Activated CD8-positive, alpha-beta memory T cell treated with anti-CD3 and anti-CD28 coated beads for 36 hours (primary cell): ENCODE measurements around the gene PTPRJ. TPM values are rescaled to one million over a fixed set of nuclear protein-coding genes. Genes with fewer than 3 reads are reported as not detected.

Experiments used
- CTCF ChIA-PET: fragments of 350-600 bp; sonication (Branson Sonifier 250); formaldehyde crosslinking; loops from one replicate; lab custom pipeline; 2021; ENCODE audit warnings: antibody characterized with exemption; lab: Charles Lee
- POLR2A ChIA-PET: fragments of 350-600 bp; sonication (Branson Sonifier 250); formaldehyde crosslinking; loops from one replicate; lab custom pipeline; 2021; ENCODE audit warnings: antibody characterized with exemption; lab: Charles Lee
- total RNA-seq, 2 experiments: library from RNA; stranded (reverse); gene quantifications; one replicate each; pipeline ENCODE4 v1.2.3, GENCODE V29; 2021

Gene PTPRJ
- total RNA-seq, 2 experiments from 2014 or later: 26.2 to 28.2 TPM

- CTCF ChIA-PET: interaction anchor here (1.4 kb wide), 1 partner anchor 25 kb away, joined by 5 read pairs; no protein-coding TSS in a partner anchor
- POLR2A ChIA-PET: no interaction called here
Observed at GRCh38 chr11:47960015-47960414, 20.3 kb upstream of the PTPRJ start.

- ChIA-PET POLR2A (no interaction called here), CTCF (no interaction called here)
Observed at GRCh38 chr11:47961383-47961782, 19.0 kb upstream of the PTPRJ start.

GRCh38 chr11:47964546-47964945 lies 15.8 kb upstream of the PTPRJ start:
- CTCF ChIA-PET: no interaction called here
- POLR2A ChIA-PET: no interaction called here

DNA sequence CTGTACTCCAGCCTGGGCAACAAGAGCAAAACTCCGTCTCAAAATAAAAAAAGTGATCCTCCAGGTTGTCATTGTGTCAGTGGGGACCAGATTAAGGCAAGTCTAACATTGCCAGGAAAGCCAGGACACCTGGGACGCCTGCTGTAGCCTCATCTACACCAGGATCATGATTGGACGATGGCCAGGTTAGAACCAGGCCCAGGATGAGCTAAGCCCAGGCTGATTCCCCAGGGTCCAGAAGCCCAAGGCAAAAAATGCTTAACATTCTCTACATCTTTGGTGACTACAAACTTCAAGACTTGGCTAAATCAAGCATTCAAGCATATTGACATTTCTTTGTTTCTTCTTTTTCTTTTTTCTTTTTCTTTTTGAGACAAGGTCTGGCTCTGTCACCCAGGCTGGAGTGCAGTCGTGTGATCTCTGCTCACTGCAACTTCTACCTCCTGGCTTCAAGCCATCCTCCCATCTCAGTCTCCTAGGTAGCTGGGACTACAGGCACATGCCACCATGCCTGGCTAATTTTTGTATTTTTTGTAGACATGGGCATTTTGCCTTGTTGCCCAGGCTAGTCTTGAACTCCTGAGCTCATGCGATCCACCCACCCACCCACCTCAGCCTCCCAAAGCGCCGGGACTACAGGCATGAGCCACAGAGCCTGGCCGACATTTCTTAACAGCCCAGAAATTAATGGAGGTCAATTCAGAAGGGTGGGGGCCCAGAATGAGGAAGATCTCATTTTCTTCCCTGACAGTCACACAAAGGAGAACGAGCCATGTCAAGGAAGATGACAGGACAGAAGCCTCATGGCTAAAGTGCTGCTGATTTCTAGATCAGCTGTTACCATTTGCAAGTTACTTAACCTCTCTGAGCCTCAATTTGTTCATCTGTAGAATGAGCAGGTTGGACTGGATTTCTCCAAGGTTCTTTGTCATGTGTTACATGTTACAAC lies 12.5 kb upstream of the PTPRJ start:
- ChIA-PET CTCF (no interaction called here), POLR2A (no interaction called here)

GRCh38 chr11:47969401-47969800 lies 11.0 kb upstream of the PTPRJ start:
- POLR2A ChIA-PET: interaction anchor here (0.6 kb wide), 1 partner anchor 36 kb away, joined by 4 read pairs; no protein-coding TSS in a partner anchor

DNA sequence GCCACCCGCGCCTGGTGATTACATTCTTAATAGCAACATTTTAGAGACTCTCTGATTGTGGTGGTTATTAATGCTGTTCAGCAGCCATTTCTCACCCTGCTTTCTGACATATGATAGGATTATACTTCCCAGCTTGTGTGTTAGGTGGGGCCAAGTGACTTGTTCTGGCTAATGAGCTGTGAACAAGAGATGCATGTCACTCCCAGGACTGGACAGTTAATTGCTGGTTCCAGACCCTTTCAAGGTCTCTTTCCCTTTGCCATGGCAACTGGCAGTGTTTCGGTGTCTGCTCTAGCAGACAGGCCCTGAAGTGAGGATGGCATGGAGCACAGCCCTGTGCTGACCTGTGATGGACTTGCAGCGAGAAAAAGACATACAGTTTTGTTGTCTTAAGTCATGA lies 8.9 kb upstream of the PTPRJ start:
- POLR2A ChIA-PET: no interaction called here
- CTCF ChIA-PET: no interaction called here

More at GRCh38 chr11:47969401-47969800, 11.0 kb upstream of the PTPRJ start:
- CTCF ChIA-PET: interaction anchor here (0.6 to 2.3 kb wide), 2 partner anchors 24 to 35 kb away, joined by 4 to 6 read pairs; no protein-coding TSS in a partner anchor

DNA sequence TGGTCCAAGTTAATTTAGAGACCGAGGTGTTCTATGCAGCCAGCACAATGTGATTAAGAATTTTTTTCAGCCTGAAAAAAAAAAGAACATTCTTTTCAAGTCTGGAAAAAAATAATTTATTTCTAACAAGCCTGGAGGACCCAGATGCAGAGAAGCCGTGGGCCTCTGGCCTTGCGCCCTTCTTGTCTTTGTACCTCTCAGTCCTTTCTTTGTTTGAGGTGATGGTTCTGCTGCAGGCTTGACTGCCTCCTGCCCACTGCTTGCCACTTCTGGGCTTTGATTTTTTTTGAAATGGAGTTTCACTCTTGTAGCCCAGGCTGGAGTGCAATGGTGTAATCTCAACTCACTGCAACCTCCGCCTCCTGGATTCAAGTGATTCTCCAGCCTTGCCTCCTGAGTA lies 7.2 kb upstream of the PTPRJ start:
- ChIA-PET POLR2A (no interaction called here), CTCF (no interaction called here)

DNA sequence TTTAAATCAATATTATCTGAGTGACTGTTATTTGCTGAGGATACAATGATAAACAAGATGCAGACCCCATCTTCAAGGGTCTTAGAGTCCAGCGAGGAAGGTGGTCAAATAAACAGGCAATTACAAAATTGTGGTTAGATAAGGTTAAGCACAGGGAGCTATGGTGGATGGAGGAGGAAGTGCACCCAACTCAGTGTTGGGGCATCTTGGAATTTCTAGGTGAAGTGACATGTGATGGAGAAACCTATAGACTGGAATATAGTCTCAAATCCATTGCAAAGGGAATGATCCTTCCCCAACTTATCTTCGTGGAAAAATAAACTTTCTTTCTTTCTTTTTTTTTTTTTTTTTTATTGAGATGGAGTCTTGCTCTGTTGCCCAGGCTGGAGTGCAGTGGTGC lies 3.4 kb upstream of the PTPRJ start:
- POLR2A ChIA-PET: interaction anchor here (0.7 kb wide), 1 partner anchor 29 kb away, joined by 10 read pairs; no protein-coding TSS in a partner anchor

DNA sequence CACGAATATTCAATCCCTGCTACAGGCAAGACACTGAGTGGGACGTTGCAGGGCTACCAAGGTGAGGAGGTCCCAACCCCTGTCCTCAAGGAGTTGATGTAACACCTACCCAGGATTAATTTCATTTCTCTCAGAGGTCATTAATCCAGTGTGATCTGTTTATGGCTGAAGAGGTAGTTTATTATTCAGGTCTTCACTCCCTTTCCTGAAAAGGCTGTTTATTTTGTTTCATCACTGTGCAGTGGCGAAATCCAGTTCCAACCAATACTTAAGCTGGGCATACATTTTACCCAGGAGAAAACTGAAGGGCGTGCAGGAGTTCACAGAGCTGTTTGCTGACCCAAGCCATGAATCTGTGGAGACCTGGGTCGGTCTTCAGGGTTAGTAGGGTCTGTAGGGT lies 2.7 kb upstream of the PTPRJ start:
- ChIA-PET POLR2A (no interaction called here), CTCF (interaction anchor here (0.9 kb wide), 1 partner anchor 36 kb away, joined by 3 read pairs; no protein-coding TSS in a partner anchor)

More for the DNA sequence above, 3.4 kb upstream of the PTPRJ start:
- CTCF ChIA-PET: no interaction called here

- ChIA-PET POLR2A (interaction anchor here (0.6 to 0.9 kb wide), 5 partner anchors 33 to 84 kb away, joined by 3 to 4 read pairs (median 4); no protein-coding TSS in a partner anchor), CTCF (interaction anchor here (0.7 to 1.6 kb wide), 4 partner anchors 31 to 224 kb away, joined by 3 to 5 read pairs (median 4); no protein-coding TSS in a partner anchor)
Observed at GRCh38 chr11:47979378-47980087, 826 bp upstream of the PTPRJ start.

DNA sequence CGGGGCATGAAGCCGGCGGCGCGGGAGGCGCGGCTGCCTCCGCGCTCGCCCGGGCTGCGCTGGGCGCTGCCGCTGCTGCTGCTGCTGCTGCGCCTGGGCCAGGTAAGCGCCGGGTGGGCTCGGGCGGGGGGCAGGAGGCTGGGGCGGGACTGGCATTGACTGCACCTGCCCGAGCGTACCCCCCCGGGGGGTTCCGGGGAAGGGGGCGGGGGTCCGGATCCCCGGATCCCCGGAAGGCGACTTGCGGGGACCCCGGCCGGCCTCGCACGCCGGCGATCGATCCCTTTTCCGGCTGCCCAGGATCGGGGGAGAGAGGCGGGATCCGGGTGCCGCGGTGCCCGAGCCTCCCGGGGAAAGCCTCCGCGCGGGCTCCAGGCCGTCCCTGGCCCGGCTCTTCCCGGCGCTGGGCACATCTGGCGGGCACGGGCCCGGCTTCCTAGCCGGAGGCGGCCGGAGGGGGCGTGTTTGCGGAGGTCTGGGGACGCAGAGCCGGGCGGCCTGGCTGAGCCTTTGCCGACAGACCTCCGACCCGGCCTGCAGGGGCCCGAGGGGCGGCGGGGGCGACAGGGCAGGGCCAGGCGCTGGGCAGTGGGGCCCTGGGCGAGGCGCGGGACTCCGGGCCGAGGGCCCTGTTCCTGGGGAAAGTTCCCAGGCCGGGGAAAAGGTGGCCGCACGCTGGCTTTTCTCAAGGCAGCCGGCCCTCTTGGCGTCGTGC lies 705 bp downstream of the PTPRJ start:
- CTCF ChIA-PET: interaction anchor here (1.8 kb wide), 1 partner anchor 42 kb away, joined by 5 read pairs; no protein-coding TSS in a partner anchor

DNA sequence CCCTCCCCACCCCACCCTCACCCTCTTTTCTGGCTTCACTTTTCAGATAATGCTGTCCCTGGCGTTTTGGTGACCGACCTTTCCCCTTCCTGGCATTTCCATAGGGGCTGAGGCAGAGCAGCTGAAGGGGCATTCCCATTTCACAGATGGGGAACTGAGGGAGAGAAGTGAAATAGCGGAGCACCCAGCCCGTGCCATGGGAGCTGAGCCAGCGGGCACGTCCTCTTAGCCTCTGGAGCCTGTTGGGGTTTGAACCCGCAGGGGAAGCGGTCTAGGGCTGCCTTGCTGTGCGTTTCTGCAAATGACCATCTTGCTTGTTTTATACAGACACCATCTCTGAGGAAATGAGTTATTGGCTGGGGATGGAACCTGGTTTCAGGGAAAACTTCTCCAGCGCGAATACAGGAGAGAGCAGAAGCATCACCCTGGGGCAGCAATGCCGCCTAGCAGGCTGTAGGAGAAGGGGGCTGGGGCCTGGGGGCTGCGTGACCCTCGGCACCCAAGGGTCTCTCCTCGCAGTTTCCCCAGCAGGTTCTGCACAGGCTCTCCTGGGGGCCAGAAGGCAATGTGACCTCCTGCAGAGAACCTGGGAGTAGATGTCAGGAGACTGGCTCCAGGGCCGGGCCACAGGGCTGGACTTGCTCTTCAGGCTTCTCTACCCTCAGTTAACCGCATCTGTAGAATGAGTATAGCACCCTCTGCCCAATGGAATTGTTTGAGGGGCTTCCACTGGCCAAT lies 1.5 kb downstream of the PTPRJ start:
- ChIA-PET POLR2A (interaction anchor here (0.6 to 2.9 kb wide), 3 partner anchors 20 to 134 kb away, joined by 3 to 28 read pairs (median 12); partner anchors contain the start of gene NUP160), CTCF (interaction anchor here (1.8 to 1.9 kb wide), 2 partner anchors 25 to 43 kb away, joined by 5 to 11 read pairs; no protein-coding TSS in a partner anchor)

More for the DNA sequence above, 705 bp downstream of the PTPRJ start:
- POLR2A ChIA-PET: interaction anchor here (0.6 kb wide), 1 partner anchor 133 kb away, joined by 3 read pairs; the partner anchor contains the start of gene NUP160

DNA sequence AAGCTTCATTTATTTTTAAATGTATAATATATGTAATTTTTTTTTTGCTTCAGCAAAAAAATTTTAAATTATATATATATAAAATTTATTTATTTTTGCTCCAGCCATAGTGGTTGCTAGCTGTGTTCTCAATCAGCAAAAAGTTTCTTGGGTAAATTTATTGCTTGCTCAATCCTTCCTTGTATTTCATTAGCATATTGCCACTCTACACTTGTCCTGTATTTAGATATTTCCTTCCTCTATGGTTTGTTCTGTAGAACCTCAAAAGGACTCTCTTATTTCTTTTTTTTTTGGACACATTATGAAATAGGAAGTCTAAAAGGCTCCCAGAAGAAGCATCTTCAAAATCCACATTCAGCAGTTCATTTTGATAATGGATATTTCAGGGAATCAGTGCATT lies 2.3 kb downstream of the PTPRJ start:
- POLR2A ChIA-PET: interaction anchor here (0.6 to 2.9 kb wide), 3 partner anchors 15 to 23 kb away, joined by 3 to 28 read pairs (median 12); no protein-coding TSS in a partner anchor
- CTCF ChIA-PET: interaction anchor here (0.7 to 1.9 kb wide), 6 partner anchors 19 to 73 kb away, joined by 3 to 11 read pairs (median 5); no protein-coding TSS in a partner anchor

DNA sequence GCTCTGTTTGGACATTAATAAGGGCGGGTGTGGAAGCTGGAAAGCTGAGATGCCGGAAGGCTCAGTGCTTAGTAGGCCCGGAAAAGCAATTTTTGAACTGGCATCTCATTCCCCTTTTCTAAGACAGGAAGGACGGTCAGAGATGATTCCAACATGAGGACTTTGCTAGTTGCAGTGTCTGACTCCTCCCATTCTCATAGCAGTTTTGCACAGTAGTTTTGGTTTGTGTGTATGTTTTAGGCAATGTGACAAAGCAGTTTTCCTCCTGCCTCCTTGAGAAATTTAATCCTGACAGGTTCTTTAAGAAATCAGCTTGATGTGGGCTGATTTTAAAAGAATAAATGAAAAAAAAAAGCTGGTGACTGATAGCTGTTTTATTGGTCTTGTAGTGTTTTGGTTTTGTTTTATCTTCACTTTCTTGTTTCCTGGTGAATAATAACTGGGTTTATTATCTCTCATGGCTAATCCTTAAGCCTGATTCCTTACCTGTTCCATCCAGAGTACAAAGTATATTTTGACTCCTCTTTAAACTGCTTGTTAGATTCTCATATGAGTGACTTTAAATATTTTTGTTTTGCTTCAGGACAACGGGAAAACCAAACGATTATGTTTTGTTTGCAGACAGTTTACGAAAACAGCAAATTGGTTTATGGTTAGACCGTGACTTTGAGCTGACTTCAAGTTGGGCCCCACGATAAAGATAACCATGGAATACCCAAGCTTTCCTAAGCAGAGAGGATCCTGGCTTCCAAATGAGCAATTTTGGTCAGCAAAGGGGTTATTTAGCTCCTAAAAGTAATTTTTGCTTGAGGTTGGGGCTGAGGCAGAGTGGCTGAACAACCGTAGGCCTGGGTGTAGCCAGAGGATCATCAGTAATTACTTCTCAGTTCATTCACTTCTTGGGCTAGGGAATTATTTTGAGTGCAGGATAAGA lies 3.4 kb downstream of the PTPRJ start:
- POLR2A ChIA-PET: interaction anchor here (0.6 to 2.9 kb wide), 5 partner anchors 14 to 29 kb away, joined by 3 to 28 read pairs (median 9); no protein-coding TSS in a partner anchor
- CTCF ChIA-PET: interaction anchor here (0.6 to 1.9 kb wide), 9 partner anchors 11 to 125 kb away, joined by 3 to 11 read pairs (median 4); no protein-coding TSS in a partner anchor

- CTCF ChIA-PET: no interaction called here
- POLR2A ChIA-PET: interaction anchor here (1.3 kb wide), 1 partner anchor 11 kb away, joined by 4 read pairs; no protein-coding TSS in a partner anchor
Observed at GRCh38 chr11:47986219-47986618, 5.9 kb downstream of the PTPRJ start.

DNA sequence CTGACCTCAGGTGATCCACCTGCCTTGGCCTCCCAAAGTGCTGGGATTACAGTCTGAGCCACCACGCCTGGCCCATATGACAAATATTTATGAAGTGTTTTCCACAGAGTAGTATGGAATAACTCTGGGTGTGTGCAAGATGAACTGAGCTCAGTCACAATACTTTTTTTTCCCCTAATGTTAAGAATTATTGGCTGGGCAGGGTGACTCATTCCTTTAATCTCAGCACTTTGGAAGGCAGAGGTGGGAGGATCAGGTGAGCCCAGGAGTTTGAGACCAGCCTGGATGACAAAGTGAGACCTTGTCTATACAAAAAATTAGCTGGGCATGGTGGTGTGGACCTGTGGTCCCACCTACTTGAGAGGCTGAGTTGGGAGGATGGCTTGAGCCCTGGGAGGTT lies 6.4 kb downstream of the PTPRJ start:
- ChIA-PET CTCF (interaction anchor here (1.0 kb wide), 1 partner anchor 12 kb away, joined by 3 read pairs; no protein-coding TSS in a partner anchor), POLR2A (interaction anchor here (1.3 kb wide), 1 partner anchor 11 kb away, joined by 4 read pairs; no protein-coding TSS in a partner anchor)
